Measurements from ENCODE around the gene PNPLA5.

The PNPLA5 gene

GRCh38 chr22:43852573-43853327, 39.1 kb downstream of the PNPLA5 start:
- DNase-seq: no peak

- DNase-seq: no peak
Observed at GRCh38 chr22:43851979-43852307, 39.9 kb downstream of the PNPLA5 start.

GRCh38 chr22:43851058-43851978, 40.5 kb downstream of the PNPLA5 start:
- DNase-seq: no peak

- no peak for DNase-seq
Observed at GRCh38 chr22:43850529-43850928, 41.3 kb downstream of the PNPLA5 start.

- no peak for DNase-seq
Observed at GRCh38 chr22:43849731-43850130, 42.1 kb downstream of the PNPLA5 start.

- no peak for DNase-seq
Observed at GRCh38 chr22:43848366-43849171, 43.2 kb downstream of the PNPLA5 start.

- no peak for DNase-seq
Observed at GRCh38 chr22:43847376-43848289, 44.2 kb downstream of the PNPLA5 start.

- DNase-seq: no peak
Observed at GRCh38 chr22:43846966-43847365, 44.8 kb downstream of the PNPLA5 start.

- DNase-seq: no peak
Observed at GRCh38 chr22:43845981-43846380, 45.8 kb downstream of the PNPLA5 start.

- DNase-seq: no peak
Observed at GRCh38 chr22:43844560-43845545, 47.0 kb downstream of the PNPLA5 start.

GRCh38 chr22:43843783-43844530, 47.9 kb downstream of the PNPLA5 start:
- DNase-seq: no peak

GRCh38 chr22:43841742-43842141, 50.1 kb downstream of the PNPLA5 start:
- no peak for DNase-seq

- DNase-seq: no peak
Observed at GRCh38 chr22:43840851-43841250, 51.0 kb downstream of the PNPLA5 start.

- DNase-seq: no peak
Observed at GRCh38 chr22:43840431-43840830, 51.4 kb downstream of the PNPLA5 start.

GRCh38 chr22:43839781-43840180, 52.0 kb downstream of the PNPLA5 start:
- DNase-seq: no peak

- DNase-seq: no peak
Observed at GRCh38 chr22:43838571-43839307, 53.1 kb downstream of the PNPLA5 start.

GRCh38 chr22:43838161-43838560, 53.7 kb downstream of the PNPLA5 start:
- DNase-seq: no peak

- DNase-seq: no peak
Observed at GRCh38 chr22:43837666-43838065, 54.1 kb downstream of the PNPLA5 start.

GRCh38 chr22:43835736-43836135, 56.1 kb downstream of the PNPLA5 start:
- no peak for DNase-seq
